Esophagus squamous epithelium (tissue), 4 donors: Measurements from ENCODE around the gene GPX5.

Source experiments
- POLR2A ChIP-seq, 4 donors: fragments of 450-650 bp; IDR thresholded peaks; one replicate each; pipeline ENCODE4 v1.6.1; 2017; ENCODE audit warnings: antibody characterized with exemption in 4 of 4, mild to moderate bottlenecking in 4 of 4, moderate library complexity in 3 of 4
- TF ChIP-seq, protein P1 (sequence below), 6 experiments: fragments of 450-650 bp in 4 of 6; fragments of 200-600 bp in 2 of 6; sonication (generic) in 2 of 6; IDR thresholded peaks; one replicate each; pipeline ENCODE4 v1.5.1; 2016 to 2019; ENCODE audit warnings: antibody characterized with exemption in 6 of 6, mild to moderate bottlenecking in 4 of 6, moderate library complexity in 4 of 6

DNA sequence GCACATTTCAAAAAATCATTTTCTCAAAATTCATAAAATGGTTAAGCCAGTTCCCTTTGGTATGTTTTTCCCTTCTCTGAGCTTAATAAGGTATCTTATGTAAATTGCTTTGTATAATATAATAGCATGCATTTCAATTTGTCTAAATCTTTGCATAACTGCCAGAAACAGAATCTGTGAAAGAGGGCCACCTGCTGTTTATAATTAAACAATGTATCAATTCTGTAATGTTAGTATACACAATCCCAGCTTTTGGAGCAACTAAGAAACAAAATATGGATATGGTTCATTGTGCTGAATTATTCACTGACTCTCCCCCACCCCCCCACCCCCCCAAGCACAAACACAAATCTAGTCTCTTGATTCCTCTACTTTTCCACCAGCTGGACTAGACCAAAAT, 54.8 kb downstream of the GPX5 start:
- no peak for TF ChIP-seq POLR2A (IDR thresholded peaks at IDR 0.05)
- TF ChIP-seq, protein P1, sequence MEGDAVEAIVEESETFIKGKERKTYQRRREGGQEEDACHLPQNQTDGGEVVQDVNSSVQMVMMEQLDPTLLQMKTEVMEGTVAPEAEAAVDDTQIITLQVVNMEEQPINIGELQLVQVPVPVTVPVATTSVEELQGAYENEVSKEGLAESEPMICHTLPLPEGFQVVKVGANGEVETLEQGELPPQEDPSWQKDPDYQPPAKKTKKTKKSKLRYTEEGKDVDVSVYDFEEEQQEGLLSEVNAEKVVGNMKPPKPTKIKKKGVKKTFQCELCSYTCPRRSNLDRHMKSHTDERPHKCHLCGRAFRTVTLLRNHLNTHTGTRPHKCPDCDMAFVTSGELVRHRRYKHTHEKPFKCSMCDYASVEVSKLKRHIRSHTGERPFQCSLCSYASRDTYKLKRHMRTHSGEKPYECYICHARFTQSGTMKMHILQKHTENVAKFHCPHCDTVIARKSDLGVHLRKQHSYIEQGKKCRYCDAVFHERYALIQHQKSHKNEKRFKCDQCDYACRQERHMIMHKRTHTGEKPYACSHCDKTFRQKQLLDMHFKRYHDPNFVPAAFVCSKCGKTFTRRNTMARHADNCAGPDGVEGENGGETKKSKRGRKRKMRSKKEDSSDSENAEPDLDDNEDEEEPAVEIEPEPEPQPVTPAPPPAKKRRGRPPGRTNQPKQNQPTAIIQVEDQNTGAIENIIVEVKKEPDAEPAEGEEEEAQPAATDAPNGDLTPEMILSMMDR (IDR thresholded peaks at IDR 0.05) = no peak
